HG03025 (cell line): ENCODE results near the gene CLIC2.
"Not testable (repeated sequence)": the region's sequence is repeated elsewhere in the genome, so short reads cannot be mapped to it uniquely, and the experiment has no call there.

Experiments
- ATAC-seq: cut with Tn5 transposase; IDR thresholded peaks from one replicate; pipeline ENCODE4 v1.9.1; 2021; ENCODE audit warnings: mild to moderate bottlenecking, moderate library complexity; ENCODE audit not compliant: unreplicated experiment, low FRiP score

Gene CLIC2

DNA sequence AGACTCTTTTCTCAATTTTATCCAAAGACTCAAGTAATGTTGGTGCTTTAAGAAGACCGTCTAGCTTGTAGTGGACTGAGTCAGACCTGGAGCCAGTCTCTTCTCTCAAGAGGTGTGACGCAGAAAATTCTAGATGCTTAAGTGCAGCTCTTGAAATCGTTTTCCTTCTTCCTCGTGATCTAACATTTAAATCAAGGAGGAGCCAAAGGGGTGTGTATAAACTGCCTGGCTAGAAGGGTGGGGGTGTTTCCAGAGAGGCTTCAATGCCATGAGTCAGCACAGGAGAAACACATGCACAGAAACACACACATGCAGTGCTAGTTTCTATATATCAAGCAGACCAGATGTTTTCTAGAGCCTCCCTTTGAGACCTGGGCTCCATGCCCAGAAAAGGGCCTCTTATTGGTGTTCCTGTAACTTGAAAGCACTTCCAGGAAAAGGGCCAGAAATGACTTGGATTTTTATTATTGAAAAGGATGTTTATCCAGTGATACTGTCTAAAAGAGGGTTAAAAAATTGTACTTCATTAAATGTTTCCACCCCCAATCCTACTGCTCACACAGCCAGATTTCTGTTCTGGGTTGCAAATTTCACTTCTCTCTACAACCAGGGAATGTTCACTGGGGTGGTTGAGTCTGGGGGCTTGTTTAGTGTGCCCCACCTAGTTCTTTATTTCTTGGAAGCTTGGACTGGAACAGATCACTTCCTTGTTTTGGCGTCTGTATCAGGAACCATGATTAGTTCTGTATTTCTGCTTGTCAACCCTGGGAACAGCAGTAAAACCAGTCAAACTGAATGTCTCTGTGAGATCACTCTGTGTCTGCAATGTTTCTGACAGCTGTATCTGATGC is at the start of gene CLIC2:
CLIC2 (minus strand) TSS at position 129 of the 851 bp plus-strand sequence. CDS start 187 bp downstream, outside the sequence.
- ATAC-seq = peak; percentile 76

DNA sequence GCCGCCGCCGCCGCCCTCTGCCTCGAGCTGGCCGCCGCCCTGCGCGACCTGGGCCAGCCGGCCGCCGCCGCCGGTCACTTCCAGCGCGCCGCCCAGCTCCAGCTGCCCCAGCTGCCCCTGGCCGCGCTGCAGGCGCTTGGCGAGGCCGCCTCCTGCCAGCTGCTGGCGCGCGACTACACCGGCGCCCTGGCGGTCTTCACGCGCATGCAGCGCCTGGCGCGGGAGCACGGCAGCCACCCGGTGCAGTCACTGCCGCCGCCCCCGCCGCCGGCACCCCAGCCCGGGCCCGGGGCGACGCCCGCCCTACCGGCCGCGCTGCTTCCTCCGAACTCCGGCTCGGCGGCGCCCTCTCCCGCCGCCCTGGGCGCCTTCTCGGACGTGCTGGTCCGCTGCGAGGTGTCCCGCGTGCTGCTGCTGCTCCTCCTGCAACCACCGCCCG is 48.1 kb upstream of the CLIC2 start:
- peak; percentile 34 for ATAC-seq

DNA sequence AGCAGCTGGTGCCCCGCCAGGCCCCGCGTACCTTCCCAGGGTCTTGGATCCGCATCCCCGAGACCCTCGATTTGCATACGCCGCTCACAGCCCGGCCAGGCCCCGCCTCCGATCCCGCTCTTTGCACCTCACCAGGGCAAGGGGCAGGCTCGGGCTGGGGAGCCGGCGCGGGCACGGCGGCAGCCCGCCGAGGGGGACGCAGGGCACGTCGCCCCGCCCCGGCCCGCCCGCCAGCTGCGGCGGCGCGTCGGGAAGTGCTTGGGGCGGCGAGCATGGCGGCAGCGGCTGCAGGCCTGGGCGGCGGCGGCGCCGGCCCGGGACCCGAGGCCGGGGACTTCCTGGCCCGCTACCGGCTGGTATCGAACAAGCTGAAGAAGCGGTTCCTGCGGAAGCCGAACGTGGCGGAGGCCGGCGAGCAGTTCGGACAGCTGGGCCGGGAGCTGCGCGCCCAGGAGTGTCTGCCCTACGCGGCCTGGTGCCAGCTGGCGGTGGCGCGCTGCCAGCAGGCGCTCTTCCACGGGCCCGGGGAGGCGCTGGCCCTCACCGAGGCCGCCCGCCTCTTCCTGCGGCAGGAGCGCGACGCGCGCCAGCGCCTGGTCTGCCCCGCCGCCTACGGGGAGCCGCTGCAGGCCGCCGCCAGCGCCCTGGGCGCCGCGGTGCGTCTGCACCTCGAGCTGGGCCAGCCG is 47.6 kb upstream of the CLIC2 start, which contains the start of gene F8A2:
F8A2 (plus strand) TSS at position 253 of the 686 bp plus-strand sequence; CDS start at position 273, 20 bp downstream.
- ATAC-seq = peak; percentile 76

DNA sequence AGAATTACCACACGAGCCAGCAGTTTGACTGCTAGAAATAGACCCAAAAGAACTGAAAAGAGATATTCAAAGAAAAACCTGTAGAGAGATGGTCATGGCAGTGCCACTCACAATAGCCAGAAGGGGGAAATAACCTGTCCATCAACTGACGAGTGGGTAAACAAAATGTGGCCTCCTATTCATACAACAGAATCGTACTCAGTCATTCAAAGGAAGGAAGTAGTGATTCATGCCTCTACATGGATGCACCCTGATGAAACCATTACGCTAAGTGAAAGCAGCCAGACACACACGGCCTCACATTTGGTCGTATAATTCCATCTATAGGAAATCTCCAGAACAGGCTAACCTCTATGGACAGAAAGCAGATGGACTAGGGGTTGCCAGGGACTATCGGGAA is 45.4 kb upstream of the CLIC2 start:
- not testable (repeated sequence) for ATAC-seq

DNA sequence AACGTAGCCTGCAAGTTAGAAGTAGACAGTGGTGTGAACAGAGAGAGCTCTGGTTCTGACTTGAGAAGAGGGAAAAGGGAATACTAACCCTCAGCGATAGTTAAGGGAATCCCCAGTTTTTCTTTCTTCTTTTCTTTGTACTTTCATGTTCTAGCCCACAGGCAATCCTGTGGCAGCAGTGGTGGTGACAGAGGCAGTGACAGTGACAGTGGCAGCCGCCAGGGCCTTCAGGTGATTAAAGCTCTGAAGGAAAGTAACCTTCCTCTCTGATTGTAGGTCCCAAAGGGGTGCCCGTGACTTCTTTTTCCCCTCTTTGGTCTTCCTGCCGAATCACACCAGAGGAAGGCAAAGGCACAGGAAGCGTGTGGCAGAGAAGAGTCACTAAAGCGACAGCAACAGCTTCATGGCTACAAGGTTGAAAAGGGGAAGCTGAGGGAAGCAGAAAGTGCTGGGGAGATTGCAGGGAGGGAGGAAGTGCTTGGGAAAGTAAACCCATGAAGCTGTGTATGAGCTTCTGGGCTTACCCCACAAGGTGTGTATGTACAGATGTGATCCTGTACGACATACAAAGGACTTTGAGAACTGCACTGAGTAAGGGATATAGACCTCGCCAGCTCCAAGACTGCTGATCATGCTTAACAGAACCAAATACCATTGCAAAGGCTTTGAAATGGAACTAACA is 39.5 kb upstream of the CLIC2 start:
- not testable (repeated sequence) for ATAC-seq

DNA sequence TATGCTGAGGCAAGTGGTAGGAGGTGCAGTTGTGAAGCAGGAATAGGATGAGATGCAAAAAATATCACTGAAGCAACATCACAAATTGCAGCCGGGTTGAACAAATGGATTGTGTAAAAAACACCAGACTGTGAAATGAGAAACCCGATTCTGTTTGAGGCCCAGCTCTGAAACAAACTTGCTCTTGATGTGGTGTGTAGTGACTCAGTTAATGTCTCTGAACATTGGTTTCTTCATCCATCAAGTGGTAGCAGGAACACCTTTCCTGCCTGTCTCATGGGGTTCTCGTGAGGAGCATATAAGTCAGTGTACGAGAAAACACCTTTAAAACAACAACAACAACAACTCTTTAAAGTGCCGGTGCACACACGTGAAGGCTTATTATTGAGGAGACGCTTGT is 29.3 kb upstream of the CLIC2 start:
- ATAC-seq = not testable (repeated sequence)

DNA sequence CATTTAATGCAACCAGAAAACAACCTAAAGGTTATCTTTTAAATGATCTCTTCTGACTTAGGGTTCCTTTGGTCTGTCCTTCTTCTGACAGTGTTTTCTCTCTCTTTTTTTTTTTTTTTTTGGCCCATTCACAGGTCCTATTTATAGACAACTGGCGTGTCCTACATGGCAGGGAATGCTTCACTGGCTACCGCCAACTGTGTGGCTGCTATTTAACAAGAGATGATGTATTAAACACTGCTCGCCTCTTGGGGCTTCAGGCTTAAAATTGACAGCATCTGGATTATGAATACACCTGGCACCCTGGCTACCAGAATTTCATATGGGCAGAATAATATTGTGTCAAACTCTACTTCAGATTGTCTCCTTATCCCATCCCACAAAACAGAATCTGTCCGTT is 15.0 kb upstream of the CLIC2 start:
- not testable (repeated sequence) for ATAC-seq

DNA sequence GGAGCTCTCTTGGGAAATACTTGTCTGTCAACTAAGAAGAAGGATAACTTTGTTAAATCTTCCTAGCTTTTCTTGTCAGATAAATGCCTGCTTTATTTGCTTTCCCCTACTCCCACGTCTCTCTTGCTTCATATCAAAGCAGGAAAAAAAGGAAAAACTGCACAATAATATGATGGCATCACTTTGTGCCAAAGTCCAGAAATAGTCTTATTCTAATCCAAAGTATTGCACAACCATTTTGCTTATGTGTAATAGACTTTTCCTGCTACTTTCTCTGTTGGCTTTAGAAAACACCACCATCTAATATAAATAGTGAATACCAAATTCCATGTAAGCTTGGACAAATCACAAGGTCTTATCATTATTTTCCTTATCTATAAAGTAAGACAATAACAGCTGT is 11.3 kb upstream of the CLIC2 start:
- not testable (repeated sequence) for ATAC-seq

DNA sequence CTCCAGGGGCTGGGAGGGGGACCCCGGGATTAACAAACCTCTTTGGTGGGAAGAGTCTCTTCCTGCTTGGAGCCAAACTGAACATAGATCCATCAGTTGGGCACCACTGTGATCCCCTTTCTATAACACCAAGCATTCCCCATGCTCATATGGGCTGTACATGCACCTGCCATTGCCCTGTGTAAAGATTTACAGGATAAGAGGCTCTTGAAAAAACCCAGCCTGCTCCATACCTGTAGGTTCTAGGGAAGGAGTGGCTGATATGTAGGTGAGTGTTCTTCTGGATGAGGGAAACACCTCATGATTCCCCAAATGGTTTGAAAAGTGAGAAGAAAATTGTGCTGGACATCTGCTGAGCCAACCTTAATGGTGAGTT is 911 bp upstream of the CLIC2 start:
- ATAC-seq = not testable (repeated sequence)

DNA sequence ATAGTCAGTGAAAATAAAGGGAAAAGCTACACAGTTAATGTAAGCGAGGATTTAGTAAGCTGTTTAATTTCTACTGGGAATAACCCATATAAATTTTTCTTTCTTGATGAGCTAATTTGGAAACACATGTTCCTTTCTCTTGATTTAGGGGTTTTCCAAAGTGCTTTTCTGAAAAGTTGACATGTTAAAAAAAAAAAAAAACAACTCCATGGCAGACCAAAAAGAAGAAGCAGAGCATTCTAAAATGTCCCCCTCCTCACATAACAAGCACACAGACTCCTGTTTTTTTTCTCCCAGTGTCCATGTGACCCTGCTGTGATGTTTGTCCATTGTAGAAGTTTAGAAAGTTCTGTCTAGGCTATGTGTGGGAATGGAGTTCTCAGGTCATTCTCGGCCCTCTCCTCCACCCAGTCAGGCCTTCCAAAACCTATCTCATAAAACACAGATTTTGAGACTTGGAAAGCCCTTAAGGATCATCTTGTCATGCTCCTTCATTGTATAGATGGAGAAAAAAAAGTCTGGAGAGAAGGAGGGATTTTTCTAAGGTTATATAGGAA is 792 bp downstream of the CLIC2 start:
- no peak for ATAC-seq

DNA sequence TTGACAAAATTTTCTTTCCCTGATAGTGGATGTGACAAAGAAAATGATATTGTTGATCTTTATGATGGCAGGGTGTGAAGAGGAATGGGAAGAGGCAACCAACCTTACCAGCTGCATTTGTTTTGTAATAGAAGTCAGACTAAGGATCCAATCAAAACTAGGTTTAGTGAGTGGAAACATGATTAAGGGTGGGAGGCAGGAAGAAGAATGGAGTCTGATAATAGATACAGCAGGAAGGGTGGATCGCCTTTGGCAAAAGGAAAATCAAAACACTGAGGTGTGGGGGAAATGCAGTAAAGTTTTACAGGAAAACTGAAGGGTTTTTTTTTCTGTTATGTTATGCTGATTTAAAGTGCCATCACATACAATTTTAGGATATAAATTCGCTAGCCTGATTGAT is 3.4 kb downstream of the CLIC2 start:
- ATAC-seq = no peak

DNA sequence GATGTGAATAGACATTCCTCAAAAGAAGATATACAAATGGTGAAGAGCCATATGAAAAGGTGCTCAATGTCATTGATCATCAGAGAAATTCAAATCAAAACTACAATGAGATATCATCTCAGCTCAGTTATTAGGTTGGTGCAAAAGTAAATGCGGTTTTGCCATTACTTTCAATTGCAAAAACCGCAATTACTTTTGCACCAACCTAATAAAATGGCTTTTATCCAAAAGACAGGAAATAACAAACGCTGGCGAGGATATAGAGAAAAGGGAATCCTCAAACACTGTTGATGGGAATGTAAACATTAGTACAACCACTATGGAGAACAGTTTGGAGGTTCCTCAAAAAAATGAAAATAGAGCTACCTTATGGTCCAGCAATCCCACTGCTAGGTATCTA is 5.1 kb downstream of the CLIC2 start:
- no peak for ATAC-seq

DNA sequence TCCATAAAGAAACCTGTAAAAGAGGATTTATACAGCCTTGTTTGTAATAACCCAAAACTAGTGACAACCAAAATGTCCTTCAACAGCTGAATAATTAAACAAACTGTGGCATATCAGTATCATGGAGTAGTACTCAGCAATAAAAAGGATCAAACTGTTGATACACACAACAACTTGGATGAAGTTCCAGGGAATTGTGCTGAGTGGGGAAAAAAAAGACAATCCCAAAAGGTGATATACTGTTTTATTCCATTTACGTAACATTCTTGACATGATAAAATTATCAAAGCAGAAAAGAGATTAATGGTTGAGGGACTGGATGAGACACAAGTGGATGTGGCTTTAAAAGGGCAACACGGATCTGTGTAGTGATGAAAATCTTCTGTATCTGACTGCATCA is 7.8 kb downstream of the CLIC2 start:
- ATAC-seq = no peak

DNA sequence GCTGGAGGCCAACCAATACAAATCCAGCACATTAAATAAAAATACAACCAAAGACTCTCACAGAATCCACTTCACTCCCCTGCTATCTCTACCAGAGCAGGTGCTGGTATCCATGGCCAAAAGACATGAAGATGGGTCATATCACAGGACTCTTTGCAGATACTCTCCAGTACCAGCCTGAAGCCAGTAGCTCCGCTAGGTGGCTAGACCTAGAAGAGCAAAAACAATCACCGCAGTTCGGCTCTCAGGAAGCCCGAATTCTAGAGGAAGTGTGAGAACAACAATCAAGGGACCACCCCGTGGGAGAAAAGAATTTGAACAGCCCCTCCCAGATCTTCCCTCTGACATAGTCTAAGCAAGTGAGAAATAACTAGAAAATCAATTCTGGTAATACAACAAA is 20.2 kb downstream of the CLIC2 start:
- ATAC-seq = no peak

DNA sequence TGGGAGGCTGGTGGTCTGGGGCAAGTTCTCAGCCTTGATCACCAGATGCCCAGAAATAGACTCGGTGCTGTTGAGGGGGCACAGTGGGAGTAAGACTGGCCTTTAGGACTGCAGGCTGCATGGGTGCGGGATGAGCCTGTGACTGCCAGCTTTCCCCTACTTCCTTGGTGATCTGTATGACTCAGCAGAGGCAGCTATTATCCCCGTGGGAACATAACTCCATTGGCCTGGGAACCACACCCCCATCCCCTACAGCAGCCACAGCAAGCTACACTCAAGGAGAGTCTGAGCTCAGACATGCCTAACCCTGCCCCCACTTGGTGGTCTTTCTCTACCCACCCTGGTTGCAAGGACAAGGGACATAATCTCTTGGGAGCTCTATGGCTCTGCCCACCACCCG is 20.6 kb downstream of the CLIC2 start:
- no peak for ATAC-seq

DNA sequence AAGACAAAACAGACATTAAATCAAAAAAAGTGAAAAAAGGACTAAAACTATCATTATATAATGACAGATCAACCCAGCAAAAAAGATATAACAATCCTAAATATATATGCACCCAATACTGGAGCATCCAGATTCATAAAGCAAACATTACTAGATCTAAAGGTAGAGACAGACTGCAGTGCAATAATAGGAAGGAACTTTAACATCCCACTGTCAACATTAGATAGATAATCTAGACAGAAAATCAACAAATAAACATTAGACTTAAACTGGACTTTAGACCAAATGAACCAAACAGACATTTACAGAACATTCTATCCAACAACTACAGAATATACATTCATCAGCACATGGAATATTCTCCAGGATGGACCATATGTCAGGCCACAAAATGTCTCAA is 40.6 kb downstream of the CLIC2 start:
- ATAC-seq = no peak

DNA sequence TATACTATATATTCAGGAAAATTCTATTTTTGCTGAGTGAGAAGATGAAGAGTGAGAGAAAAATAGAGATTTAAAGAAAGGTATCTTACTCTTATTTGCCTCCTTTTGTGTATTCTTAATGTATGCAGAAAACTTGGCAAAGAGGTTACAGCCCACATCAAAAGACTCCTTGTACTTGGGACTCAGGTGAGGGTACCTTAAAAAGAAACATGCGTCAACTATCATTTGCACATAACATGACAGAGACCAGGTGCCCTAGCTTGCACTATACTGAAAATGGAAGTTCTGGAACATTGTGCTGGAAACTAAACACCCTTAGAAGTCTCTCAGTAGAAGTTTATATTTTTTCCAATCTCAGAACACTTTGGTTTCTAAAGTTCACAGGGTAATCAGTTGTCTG is 54.5 kb downstream of the CLIC2 start:
- ATAC-seq = no peak

DNA sequence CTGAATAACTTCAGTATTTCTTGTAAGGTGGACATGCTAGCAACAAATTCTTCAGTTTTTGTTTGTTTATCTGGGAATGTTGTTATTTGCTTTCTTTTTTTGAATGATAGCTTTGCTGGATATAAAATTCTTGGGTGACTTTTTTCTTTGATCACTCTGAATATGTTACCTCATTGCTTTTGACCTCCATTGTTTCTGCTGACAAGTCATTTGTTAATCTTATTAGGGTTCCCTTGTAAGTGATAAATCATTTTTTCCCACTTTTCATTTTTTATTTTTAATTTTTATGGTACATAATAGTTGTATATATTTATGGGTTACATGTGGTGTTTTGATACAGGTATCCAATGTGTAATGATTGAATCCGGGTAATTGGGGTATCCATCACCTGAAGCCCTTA is 63.4 kb downstream of the CLIC2 start:
- ATAC-seq = no peak

DNA sequence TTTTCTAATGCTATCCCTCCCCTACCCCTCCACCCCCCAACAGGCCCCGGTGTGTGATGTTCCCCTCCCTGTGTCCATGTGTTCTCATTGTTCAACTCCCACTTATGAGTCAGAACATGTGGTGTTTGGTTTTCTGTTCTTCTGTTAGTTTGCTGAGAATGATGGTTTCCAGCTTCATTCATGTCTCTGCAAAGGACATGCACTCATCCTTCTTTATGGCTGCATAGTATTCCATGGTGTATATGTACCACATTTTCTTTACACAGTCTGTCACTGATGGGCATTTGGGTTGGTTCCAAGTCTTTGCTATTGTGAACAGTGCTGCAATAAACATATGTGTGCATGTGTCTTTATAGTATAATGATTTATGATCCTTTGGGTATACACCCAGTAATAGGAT is 66.4 kb downstream of the CLIC2 start:
- ATAC-seq = not testable (repeated sequence)

DNA sequence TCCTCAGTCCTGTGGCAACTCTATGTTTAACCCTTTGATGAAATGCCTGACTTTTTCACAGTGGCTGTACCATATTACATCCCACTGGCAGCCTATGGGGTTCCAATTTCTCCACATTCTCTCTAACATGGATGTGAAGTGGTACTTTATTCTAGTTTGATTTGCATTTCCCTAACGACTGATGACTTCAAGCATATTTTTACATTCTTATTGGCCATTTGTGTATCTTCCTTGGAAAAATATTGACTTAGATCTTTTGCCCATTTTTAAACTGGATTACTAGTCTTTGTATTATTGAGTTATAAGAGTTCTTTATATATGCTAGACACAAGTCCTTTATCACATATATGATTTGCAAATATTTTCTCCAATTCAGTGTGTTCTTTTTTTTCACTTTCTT is 68.0 kb downstream of the CLIC2 start:
- ATAC-seq = no peak
